Central memory CD4-positive, alpha-beta T cell (primary cell): ENCODE measurements around the gene ADGRD2.

Experiments
- DNase-seq: peaks from one replicate; pipeline ENCODE4 v3.0.0; 2022

The ADGRD2 gene

DNA sequence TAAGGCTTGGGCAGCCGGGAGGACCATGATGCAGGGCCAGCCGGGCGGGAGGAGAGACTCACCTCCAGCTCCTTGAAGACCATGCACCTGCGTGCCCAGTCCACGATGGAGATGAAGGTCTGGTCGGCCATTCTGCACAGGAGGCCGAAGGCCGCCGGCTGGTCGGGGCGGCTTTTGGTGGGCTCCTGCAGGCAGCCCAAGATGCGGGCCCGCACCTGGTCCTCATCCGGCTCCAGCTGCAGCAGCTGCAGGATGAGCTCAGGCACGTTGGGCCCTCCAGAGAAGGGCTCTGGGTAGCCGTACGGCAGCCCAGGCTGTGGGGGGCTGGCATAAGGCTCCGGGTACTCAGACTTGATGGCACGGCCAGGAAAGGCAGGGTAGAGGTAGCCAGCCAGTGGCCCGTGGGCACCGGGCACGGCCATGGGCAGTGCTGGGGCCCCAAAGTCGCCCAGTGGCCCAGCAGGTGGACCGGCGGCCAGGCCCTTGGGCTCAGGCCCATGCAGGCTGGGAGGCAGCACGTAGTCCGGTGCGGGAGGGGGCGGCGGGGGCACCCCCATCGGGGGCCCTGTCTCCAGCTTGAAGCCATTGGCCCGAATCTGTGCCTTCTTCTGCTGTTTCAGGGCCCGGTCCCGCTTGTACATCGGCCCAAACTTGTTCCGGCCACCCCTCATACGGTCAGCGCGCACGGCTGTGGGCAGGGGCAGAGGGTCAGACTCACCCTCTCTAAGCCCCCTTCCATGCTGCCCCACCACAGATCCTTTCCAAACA lies 50.0 kb downstream of the ADGRD2 start:
- DNase-seq: no peak

DNA sequence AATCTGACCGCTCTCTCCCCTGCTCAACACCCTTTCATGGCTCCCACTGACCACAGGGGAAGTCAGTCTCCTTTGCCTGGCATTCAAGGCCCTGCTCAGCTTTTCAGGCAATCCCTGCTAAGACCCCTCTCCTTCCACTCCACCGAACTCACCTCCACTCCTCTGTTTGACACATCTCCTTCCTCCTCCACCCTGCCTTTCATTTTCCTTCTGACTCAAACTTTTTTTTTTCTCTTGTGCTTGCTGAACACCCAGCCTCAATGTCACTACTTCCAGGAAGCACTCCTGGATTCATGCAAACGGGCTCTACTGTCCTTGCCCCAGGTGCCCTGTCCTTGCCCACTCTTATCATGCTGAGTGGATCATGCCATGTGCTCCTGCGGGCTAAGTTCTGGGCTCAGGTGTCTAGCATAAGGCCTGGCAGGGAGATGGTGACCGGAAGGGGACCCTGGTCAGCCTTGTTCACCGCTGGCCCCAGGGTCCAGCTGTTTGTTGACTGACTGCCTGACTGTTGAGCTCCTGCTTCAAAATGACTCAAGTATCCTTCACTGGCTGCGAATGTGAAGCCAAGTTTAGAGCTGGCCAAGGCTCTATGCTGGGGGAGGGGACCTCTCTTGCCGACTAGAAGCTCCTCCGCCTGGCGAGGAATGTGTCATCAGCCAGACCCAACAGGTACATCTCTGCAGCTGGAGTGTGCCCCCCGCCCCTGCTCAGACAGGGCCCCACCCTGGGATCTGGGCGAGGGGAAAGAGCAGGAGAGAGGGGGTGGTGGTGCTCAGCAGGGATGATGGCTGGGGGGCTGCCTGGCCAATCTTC lies 50.8 kb downstream of the ADGRD2 start:
- no peak for DNase-seq

DNA sequence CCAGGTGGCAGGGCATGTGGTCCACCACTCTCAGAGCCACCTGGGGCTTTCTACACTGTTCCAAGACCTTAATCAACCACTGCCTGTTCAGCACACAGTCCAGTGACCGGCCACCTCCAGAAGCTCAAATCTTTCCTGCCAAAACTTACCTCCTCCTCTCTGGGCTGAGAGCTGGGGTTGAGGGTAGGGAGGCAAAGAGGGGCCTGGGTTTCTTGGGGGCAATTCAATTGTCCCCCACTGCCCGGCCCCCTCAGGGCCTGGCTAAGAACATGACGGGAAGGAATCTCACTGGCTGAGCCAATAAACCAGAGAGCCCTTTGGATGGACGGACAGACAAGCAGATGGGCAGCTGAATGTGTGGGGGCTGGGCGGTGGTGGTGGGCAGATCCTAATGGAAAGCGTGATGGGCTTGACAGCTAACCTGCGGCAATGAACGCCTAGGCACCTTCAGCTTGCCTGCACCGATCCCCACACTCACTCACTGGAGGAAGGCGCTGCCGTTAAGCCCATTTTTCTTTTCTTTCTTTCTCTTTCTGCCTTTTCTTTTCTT lies 51.6 kb downstream of the ADGRD2 start:
- DNase-seq: no peak

DNA sequence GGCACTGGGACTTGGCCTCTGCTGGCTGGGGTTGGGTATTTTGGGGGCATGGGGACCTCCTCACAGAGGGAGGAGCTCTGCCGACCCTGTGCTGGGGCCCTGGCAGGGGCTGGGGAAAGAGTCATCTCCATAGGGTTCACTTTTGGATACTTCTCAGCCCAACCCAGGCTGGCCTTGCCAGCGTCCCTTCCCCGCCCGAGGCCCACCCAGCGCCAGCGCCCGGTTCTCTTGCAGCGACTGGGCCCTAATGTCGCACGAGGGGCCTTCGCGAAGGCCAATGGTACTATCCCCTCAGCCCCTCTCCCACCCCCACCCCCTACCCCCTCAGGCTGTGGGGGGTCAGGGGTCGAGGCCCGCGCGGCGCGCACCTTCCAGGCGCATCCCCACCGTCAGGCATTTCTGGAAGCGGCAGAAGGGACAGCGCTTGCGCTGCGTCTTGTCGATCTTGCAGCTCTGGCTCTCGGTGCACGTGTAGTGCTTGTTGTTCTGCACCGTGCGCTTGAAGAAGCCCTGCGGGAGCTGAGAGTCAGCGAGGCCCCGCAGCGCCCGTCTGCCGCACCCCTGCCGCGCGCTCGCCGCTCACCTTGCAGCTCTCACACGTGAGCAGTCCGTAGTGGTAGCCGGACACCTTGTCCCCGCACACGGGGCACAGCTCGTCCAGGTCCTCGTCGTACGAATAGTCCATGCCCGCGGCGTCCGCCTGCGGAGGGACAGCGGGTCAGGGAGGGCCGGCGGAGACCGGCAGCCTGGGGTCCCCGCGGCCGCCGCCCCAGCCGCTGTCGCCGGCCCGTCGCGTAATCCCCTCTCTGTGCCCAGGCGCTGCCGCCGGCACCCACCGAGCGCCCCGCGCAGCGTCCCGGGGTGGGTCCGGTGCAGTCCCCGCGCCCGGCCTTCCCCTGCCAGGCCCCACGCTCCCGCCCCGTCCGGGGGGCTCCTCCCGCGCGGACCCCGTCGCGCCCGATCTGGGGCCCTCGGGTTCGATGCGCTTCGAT lies 52.8 kb downstream of the ADGRD2 start:
- DNase-seq: no peak

DNA sequence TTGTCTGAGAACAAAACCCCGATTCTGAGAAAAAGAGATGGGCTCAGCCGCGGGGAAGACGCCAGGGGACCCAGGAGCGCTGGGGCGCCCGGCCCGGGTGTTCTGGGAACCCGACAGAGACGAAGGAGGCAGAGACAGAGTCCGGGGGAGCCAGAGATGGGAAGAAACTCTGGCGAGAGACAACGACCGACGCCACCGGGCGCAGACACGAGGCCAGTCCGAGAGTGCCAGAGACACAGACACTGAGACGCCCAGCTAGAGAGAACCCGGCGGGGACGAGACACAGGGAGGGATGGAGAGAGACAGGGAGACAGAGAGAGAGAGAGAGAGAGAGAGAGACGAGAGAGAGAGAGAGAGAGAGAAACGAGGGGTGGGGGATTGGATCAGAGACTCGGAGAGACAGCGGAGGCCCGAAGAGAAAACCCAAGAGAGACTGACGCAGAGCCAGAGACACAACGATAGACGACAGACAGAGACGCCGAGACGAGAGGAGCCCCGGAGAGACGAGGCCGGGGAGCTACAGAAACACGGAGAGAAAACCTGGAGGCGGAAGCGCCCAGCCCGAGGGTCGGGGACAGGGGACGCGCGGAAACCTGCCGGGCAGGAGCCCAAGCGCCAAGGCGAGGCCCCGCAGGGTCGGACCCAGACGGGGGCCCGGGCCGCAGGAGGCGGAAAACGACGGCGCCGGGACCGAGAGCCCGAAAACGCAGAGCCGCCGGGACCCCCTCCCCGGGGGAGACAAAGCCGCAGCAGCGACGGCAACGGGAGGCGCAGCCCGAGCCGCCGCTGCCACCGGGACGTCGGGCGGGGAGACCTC lies 53.7 kb downstream of the ADGRD2 start:
- no peak for DNase-seq

DNA sequence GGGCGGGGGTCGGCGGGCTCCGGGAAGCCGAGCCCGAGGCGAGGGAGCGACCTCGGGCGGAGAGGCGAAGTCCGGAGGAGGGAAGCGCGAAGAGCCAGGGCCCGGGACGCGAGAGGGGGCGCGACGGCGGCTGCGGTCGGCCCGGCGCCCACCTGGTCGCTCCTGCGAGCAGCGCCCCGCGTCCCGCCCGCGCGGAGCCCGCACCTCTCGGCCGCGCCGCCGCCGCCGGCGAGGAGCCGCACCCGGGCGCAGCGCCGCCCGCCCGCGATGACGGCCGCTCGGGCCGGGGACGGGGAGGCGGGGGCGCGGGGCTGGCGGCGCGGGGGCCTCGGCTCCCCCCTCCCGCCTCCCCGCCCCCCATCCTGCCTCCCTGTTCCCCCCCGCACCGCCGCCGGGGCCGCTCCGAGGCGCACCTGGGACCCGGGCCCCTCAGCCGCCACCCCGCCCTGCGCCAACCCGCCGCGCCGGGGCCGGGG lies 54.3 kb downstream of the ADGRD2 start:
- DNase-seq: no peak

DNA sequence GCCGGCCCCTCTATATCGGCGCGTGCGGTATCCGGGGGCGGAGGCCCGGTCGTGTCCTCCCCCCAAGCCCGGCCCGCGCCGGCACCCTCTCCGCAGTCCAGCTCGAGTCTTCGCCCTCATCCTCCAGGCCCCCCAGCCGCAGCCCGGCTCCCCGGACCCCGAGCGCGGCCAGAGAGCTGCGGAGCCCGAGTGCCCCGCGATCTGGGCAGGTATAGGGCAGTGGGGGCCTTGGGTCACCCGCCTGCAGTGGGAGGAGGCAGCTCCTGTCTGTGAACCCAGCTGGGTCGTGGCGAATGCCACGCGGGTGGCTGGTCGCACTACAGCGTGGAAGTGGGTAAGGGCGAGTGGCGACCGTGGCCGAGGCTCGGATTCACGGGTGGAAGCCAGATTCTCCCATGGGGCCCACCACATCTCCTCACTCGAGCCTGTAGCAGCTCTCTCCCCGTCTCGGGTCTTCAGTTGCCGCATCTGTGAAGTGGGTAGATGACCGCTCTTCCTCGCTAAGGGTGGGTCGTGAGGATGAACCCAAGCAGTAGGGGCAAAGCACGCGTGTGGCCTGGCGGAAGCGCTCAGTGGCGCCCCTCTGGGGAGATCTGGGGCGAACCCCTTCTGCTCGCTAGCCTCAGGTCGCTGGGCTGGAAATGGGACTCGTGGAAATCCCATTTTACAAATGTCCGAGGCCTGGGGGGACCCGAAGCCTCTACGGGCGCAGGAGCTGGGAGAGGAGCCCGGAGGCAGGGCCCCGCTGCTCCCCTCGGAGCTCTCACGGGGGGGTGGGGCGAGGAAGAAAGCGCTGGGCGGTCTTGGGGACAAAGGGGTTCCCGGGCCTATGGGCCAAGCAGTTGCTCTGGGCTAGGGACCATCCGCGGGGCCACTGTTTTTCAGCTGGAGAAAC lies 55.0 kb downstream of the ADGRD2 start:
- no peak for DNase-seq

DNA sequence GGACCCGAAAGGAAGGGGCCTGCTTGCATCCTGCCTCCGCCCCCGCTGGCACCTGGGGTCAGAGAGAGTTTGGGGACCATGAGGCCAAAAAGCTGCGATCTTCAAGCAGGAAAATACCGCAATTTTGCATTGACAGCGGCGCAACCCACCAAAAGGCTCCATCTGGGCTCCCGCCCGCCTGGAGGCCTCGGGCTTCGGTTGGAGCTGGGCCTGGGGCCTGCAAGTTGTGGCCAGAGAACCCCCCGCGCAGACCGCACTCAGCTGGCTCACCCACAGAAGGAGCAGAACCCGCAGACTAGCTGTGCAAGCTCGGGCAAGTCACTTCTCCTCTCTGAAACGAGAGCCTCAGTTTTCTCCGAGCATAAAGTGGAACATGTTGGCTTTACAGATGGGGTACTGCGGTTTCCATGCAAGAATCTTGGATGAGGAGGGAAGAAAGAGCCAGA lies 55.7 kb downstream of the ADGRD2 start:
- no peak for DNase-seq

DNA sequence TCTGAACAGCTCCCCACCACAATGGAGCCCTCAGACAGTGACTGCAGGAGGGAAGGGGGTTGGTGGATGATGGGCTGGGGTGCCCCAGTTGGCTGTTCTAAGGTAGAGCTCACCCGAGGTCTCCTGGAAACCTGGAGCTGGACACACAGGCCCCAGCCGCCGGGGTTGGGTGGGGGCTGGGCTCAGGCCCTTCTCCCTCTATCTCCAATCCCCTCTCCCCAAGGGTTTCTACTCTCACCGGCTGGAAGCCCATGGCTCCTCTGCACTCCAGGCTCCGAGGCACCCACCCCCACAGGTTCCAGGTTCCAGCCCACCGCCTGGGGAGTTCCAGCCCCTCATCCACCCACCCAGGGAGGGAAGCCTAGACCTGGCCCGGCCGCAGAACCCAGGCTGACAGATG lies 56.2 kb downstream of the ADGRD2 start:
- no peak for DNase-seq

DNA sequence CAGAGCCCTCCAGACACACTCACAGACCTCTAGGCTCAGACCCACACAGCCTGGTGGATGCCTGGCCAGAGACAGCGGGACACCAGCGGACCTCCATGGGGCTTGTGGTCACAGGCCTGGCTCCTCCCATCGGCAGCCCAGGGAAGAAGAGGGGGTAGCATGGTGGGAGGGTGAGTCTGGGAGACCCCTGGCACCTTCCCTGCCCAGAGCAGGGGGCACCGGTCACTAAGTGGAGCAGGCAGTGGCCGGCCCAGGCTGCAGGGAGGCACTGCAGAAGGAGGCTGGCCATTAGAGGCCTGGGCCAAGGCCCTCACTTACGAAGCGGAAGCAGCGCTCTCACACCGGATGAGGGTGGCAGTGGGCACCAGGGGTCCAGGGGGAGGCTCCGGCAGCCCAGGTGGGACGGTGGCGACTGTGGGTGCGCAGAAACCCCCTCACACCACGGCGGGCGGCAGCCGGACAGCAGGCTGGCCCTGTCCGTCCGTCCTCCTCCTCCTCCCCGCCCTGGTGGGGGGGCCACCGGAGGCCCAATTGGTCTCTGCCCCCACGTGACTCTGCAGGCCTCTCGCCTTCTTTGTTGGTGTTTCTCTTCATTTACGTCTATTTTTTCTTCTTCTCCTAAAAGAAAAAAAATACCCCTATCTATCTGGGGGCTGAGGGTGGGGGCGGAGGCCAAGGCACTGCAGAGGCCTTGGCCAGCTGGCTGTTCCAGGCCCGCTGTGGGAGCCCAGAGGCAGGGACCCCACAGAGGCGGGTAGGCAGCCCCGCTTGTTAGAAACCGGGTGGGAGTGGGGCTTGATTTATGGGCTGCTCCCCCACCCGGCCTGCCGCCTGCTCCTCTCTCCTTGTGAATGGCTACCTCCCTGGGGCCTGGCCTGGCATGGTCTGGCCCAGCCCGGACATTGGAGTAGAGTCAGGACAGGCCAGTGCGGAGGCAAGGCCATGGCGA lies 57.0 kb downstream of the ADGRD2 start, which contains the start of gene NR5A1:
TSS of gene NR5A1 (minus strand) at position 469 of the 949 bp plus-strand sequence. CDS start 4,004 bp downstream, outside the sequence.
- no peak for DNase-seq

DNA sequence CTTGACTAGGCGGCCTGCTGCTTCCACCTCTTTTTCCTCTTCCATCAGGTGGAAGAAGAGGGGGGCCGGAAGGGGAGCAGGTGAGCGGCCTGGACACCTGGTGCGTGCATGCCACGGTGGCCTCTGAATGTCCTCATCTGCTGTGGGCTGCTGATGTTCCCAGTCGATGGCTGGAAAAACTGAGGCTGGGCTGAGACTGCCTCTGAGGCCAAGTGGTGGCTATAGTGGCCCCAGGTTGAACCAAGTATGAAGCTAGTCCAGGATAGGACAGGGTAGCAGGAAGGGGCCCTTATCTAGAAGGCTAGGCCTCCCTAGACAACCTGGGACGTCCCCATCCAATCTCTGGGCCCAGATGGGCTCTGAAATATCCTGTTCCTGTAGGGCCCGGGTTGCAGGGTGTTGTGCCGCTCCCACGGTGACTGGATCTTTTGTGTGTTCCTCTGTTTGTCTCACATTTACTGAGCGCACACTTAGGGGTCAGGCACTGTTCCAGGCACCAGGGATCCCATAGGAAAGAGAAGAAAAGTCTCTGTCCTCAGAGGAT lies 57.7 kb downstream of the ADGRD2 start:
- no peak for DNase-seq

DNA sequence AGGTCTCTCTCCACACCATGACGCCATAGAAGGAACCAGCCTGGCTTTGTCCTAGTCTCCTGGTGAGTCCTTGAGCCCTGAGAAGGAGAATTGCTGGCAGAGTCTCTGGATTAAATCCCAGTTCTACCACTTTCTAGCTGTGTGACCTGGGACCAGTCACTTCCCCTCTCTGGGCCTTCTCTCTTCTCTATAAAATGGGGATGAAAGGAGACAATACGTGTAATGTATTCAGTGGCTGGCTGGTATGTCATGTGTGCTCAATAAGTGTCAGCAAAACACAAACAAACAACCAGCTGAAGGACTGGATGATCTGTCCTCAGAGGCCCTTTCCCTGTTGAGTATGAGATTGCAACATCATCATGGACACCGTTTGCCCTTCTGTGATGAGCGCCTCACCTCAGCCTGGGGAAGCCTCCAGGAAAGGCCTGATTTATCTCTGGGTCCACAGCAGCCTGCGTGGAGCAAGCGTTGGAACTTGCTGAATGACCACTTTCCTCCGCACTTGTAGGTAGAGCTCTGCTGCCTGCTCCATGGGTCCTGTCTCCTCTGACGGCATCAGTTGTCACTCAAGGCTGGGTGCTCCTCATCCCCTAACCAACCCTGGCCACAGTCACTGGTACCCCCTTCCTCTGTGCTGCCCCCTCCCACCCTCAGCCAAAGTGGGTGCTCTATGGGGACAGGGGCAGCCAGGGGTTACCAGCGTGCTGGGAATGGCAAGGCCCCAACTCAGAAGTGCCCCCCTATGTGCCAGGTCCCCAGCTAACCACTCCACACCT lies 60.6 kb downstream of the ADGRD2 start:
- no peak for DNase-seq

DNA sequence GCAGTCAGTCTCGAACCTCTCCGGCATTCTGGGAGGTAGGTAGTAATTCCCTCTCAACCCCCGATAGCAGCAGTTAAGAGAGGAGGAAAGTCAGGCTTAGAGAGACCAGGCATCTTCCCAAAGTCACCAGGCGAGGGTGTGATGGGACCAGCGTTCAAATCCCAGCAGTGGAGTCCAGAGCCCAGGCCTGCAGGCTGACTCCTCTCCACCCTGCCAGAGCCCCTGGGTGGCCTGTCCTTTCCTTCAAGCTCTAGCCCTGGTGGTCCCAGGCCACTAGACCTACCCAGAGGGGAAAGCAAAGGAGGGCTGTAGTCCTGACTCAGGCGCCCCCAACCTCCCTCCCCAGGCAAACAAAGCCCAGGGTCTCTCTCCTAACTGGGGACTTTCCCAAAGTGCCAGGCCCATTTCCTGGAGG lies 61.2 kb downstream of the ADGRD2 start:
- no peak for DNase-seq

DNA sequence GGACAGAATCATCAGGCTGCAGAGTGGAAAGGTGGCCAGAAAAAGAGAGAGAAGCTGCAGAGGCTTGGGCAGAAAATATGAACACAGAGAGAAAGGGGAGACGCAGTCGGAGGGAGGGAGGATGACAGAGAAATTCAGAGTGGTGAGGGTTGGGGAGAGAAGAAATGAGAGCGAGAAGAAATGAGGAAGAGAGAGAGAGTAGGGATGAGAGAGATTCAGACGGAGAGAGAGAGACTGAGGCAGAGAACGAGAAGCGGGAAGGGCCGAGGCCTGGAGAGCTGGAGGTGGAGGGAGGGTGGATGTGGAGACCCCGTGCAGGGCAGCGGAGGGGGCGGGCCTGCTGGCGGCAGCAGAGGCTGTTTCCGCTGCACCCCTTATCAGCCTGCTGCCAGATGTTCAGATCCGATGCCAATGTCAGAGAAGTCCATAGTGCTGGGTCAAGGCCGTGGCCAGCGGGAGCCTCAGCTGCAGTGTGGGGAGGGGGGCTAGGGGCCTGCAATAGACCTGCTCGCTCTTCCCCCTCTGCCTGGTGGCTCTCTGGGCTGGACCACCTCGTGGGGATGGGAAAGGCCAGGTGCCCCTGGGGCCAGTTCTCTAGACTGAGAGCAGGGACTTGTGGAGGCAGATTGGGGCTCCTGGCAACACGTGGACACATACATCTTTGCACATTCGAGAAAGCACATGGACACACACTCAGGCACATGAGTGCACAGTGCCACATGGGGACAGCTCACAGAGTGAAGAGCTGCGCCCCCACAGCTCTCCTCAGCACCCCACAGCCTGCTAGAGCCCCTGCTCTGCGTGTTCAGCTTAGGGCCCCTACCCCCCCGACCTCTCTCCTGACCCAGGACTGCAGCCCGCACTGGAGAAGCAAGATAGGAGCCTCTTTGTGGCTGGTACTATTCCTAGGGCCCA lies 61.9 kb downstream of the ADGRD2 start:
- DNase-seq: no peak

DNA sequence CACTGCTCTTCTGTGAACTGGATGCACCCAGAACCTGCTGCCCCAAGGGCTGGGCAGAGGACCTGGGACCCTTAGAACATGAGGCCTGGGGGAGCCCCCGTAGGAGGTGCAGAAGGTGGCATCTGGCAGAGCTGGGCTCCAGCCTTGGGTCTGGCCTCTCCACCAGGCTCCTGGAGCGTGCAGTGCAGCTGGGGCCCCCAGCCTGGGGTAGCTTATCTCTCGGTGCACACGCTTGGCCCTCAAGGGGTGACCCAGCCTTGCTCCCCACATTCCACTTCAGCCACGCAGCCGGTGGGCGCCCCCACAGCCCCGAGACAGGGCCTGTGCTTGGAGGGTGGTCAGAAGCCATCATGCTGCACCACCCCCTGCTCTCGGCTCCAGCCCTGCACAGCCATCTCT lies 62.6 kb downstream of the ADGRD2 start:
- DNase-seq: no peak

DNA sequence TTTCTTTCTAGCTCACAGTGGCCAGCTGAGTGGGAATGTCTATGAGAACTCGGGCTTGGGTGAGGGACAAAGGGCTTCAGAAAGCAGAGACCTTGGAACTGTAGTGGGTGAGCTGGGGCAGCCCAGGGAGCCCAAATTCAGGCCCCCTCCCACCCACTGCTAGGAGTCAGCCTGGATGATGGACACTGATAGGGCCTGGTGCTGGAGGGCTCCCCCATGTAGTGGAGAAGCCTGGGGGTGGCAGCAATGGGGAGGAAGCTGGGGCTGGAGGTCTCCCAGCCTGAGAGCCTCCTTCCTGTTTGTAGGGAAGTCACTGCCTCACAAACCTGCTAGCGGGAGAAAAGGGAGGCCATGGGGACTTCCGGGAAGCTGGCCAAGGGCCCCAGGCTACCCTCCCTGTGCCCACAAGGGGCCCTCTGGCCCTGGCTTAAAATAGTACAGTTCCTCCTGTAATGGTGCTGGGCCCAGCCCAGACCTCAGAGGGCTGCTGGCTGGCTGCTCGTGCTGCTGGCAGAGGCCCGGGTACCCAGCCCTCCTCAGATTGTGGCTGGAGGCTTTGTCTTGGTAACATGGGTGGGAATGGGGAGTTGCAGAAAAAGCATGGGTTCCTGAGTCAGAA lies 63.2 kb downstream of the ADGRD2 start:
- no peak for DNase-seq
